WTC11 (cell line): ENCODE data around the gene FABP1. TPM values are rescaled to one million over a fixed set of nuclear protein-coding genes. Genes with fewer than 3 reads are reported as not detected.

Source experiments
- ATAC-seq: fragments of 200-7000 bp; cut with Tn5 transposase; 2 replicates; pipeline ENCODE4 v1.10.0; 2021; ENCODE audit warnings: mild to moderate bottlenecking, moderate library complexity
- CTCF ChIA-PET: fragments of 300-600 bp; sonication (Branson Sonifier 250); formaldehyde crosslinking; loops from one replicate; lab custom pipeline; 2021; ENCODE audit warnings: antibody characterized with exemption; lab: Charles Lee
- POLR2A ChIA-PET: fragments of 350-600 bp; sonication (Branson Sonifier 250); formaldehyde crosslinking; loops from one replicate; lab custom pipeline; 2021; ENCODE audit warnings: antibody characterized with exemption; lab: Charles Lee
- DNase-seq: peaks from one replicate; pipeline ENCODE4 v3.0.0; 2021; ENCODE audit warnings: low spot score
- H3K27ac Mint-ChIP-seq: 2 replicates; pipeline ENCODE4 v1.8.0; 2021; ENCODE audit warnings: mixed read lengths
- H3K27me3 Mint-ChIP-seq: 2 replicates; pipeline ENCODE4 v1.8.0; 2021; ENCODE audit warnings: low read depth, mild to moderate bottlenecking, moderate library complexity, mixed read lengths
- H3K36me3 Mint-ChIP-seq: 2 replicates; pipeline ENCODE4 v1.8.0; 2021; ENCODE audit warnings: mixed read lengths
- H3K4me1 Mint-ChIP-seq: 2 replicates; pipeline ENCODE4 v1.8.0; 2022; ENCODE audit warnings: mixed read lengths
- H3K4me3 Mint-ChIP-seq: 2 replicates; pipeline ENCODE4 v1.8.0; 2021; ENCODE audit warnings: mild to moderate bottlenecking, moderate library complexity, mixed read lengths
- H3K9me3 Mint-ChIP-seq: 2 replicates; pipeline ENCODE4 v1.8.0; 2021; ENCODE audit warnings: mixed read lengths
- ATF1 ChIP-seq: sonication (generic); formaldehyde crosslinking; IDR thresholded peaks from 2 replicates; pipeline ENCODE4 v1.8.1; 2023; ENCODE audit warnings: mild to moderate bottlenecking, moderate library complexity, missing genetic modification reagents
- ESRRA ChIP-seq: sonication (generic); formaldehyde crosslinking; IDR thresholded peaks from 2 replicates; pipeline ENCODE4 v1.8.1; 2022; ENCODE audit warnings: mild to moderate bottlenecking, missing genetic modification reagents, borderline replicate concordance
- FOXK1 ChIP-seq: sonication (generic); formaldehyde crosslinking; IDR thresholded peaks from 2 replicates; pipeline ENCODE4 v1.8.0; 2022; ENCODE audit warnings: mild to moderate bottlenecking, moderate library complexity, missing genetic modification reagents
- GABPB1 ChIP-seq: sonication (generic); formaldehyde crosslinking; IDR thresholded peaks from 2 replicates; pipeline ENCODE4 v1.8.1; 2023; ENCODE audit warnings: mild to moderate bottlenecking, missing genetic modification reagents
- JUN ChIP-seq: sonication (generic); formaldehyde crosslinking; IDR thresholded peaks from 2 replicates; pipeline ENCODE4 v1.8.0; 2023; ENCODE audit warnings: mild to moderate bottlenecking, missing genetic modification reagents
- MXD4 ChIP-seq: fragments of 250-450 bp; sonication (Bioruptor Pico); IDR thresholded peaks from 2 replicates; pipeline ENCODE4 v1.8.0; 2021; ENCODE audit warnings: mild to moderate bottlenecking, moderate library complexity, borderline replicate concordance
- NR2C2 ChIP-seq: sonication (generic); formaldehyde crosslinking; IDR thresholded peaks from 2 replicates; pipeline ENCODE4 v1.8.0; 2022; ENCODE audit warnings: mild to moderate bottlenecking, missing genetic modification reagents
- PRRX2 ChIP-seq: fragments of 250-450 bp; sonication (Bioruptor Pico); IDR thresholded peaks from 2 replicates; pipeline ENCODE4 v1.8.0; 2021; ENCODE audit warnings: mild to moderate bottlenecking
- SOX15 ChIP-seq: fragments of 250-450 bp; sonication (Bioruptor Pico); IDR thresholded peaks from 2 replicates; pipeline ENCODE4 v1.9.0; 2021; ENCODE audit warnings: mild to moderate bottlenecking
- SP1 ChIP-seq: sonication (generic); formaldehyde crosslinking; conservative IDR thresholded peaks from 2 replicates; pipeline ENCODE4 v1.8.1; 2022; ENCODE audit warnings: missing genetic modification reagents
- ZBTB21 ChIP-seq: sonication (generic); formaldehyde crosslinking; IDR thresholded peaks from 2 replicates; pipeline ENCODE4 v1.8.1; 2023; ENCODE audit warnings: mild to moderate bottlenecking, missing genetic modification reagents, borderline replicate concordance
- ZNF317 ChIP-seq: sonication (generic); formaldehyde crosslinking; IDR thresholded peaks from 2 replicates; pipeline ENCODE4 v1.8.1; 2023; ENCODE audit warnings: low read depth, mild to moderate bottlenecking, moderate library complexity, missing genetic modification reagents, borderline replicate concordance
- ZNF416 ChIP-seq: fragments of 250-450 bp; sonication (Bioruptor Pico); IDR thresholded peaks from 2 replicates; pipeline ENCODE4 v1.9.0; 2021; ENCODE audit warnings: mild to moderate bottlenecking, inconsistent platforms
- total RNA-seq: library from RNA; stranded (reverse); gene quantifications from 3 replicates; pipeline ENCODE4 v1.2.3, GENCODE V29; 2021
- TF ChIP-seq, protein P1 (sequence below): fragments of 250-450 bp; sonication (Bioruptor Pico); conservative IDR thresholded peaks from 2 replicates; pipeline ENCODE4 v1.9.0; 2021; ENCODE audit warnings: mild to moderate bottlenecking
- TF ChIP-seq, protein P2 (sequence below): sonication (generic); formaldehyde crosslinking; conservative IDR thresholded peaks from 2 replicates; pipeline ENCODE4 v1.8.1; 2022; ENCODE audit warnings: mild to moderate bottlenecking, missing genetic modification reagents
- TF ChIP-seq, protein P3 (sequence below): sonication (generic); formaldehyde crosslinking; IDR thresholded peaks from 2 replicates; pipeline ENCODE4 v1.8.1; 2022; ENCODE audit warnings: low read depth, mild to moderate bottlenecking, moderate library complexity, missing genetic modification reagents, borderline replicate concordance
- TF ChIP-seq, protein P4 (sequence below): fragments of 200-600 bp; IDR thresholded peaks from 2 replicates; pipeline ENCODE4 v1.8.0; 2022; ENCODE audit warnings: antibody characterized with exemption
- TF ChIP-seq, protein P5 (sequence below): sonication (generic); formaldehyde crosslinking; IDR thresholded peaks from 2 replicates; pipeline ENCODE4 v1.8.0; 2022; ENCODE audit warnings: missing genetic modification reagents
- TF ChIP-seq, protein P6 (sequence below): sonication (generic); formaldehyde crosslinking; IDR thresholded peaks from 2 replicates; pipeline ENCODE4 v1.8.1; 2023; ENCODE audit warnings: mild to moderate bottlenecking, missing genetic modification reagents, moderate library complexity

Gene FABP1
- total RNA-seq, 1 experiment from 2014 or later = 0.46 TPM

DNA sequence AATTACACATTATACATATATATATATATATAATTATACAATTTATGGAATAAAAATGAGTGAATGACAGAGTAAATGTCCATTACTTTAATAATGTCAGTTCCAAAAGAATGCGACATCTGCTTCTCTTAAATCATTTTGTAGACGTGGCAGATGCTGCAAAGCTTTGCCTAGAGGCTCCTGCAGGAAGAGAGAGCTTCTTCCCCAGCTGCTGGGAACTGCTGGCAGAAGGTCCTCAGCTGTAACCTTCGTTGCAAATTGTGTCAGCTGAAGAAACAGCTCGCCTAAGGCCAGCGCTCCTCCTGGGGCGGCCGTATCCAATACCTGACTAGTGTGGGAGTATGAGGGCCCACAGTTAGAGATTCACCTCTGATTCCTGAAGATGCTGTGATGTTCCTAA, 32.7 kb upstream of the FABP1 start:
- Mint-ChIP-seq H3K36me3 (no peaks in the 10 kb centered on the region), H3K9me3 (no peaks in the 10 kb centered on the region), H3K4me1 (peaks cover 11% of the 10 kb centered on the region), H3K4me3 (no peak overlapping the region), H3K27me3 (no peaks in the 10 kb centered on the region; the same call in 1 of the 2 replicates), H3K27ac (peak overlapping the region; percentile 30; the same call in 1 of the 2 replicates)
- DNase-seq = no peak
- no peak for TF ChIP-seq ZNF317 (CRISPR knock-in tag)
- TF ChIP-seq, protein P1, sequence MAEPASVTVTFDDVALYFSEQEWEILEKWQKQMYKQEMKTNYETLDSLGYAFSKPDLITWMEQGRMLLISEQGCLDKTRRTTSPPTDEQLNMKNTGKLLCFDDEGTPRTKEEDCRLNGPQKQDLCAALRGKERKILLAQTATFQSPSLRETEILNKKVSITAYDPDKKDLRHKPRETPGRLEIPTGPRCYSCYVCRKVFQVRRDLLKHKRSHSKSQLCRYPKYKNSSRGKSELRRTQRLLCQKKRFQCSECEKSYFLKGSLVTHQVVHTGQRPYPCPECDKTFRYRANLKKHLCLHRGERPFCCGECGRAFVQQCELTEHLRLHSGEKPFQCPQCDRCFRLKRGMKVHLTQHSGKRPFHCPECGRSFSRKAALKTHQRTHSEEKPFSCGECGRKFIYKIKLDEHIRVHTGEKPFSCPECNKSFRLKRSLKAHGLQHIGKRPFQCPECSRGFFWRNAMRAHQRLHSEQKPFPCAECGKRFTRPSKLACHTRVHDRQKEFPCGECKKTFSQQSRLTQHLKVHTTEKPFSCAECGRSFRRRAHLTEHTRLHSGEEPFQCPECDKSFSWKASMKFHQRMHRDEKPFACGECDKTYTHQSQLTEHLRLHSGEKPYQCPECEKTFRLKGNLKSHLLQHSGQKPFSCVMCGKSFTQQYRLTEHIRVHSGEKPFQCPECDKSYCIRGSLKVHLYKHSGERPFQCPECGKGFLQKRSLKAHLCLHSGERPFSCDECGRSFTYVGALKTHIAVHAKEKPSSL = no peak
- TF ChIP-seq PRRX2 (CRISPR knock-in tag) = no peak
- TF ChIP-seq MXD4 (CRISPR knock-in tag) = no peak
- TF ChIP-seq, protein P2, sequence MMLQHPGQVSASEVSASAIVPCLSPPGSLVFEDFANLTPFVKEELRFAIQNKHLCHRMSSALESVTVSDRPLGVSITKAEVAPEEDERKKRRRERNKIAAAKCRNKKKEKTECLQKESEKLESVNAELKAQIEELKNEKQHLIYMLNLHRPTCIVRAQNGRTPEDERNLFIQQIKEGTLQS (CRISPR knock-in tag) = no peak
- TF ChIP-seq SOX15 = no peak
- TF ChIP-seq ZNF416 (CRISPR knock-in tag) = no peak
- TF ChIP-seq, protein P3, sequence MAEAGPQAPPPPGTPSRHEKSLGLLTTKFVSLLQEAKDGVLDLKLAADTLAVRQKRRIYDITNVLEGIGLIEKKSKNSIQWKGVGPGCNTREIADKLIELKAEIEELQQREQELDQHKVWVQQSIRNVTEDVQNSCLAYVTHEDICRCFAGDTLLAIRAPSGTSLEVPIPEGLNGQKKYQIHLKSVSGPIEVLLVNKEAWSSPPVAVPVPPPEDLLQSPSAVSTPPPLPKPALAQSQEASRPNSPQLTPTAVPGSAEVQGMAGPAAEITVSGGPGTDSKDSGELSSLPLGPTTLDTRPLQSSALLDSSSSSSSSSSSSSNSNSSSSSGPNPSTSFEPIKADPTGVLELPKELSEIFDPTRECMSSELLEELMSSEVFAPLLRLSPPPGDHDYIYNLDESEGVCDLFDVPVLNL (CRISPR knock-in tag) = no peak
- no peak for TF ChIP-seq ATF1 (CRISPR knock-in tag)
- TF ChIP-seq FOXK1 (CRISPR knock-in tag) = no peak
- ChIA-PET CTCF (interaction anchor here (0.6 to 5.0 kb wide), 12 partner anchors 11 to 163 kb away, joined by 3 to 200 read pairs (median 4); no protein-coding TSS in a partner anchor), POLR2A (interaction anchor here (1.0 kb wide), 1 partner anchor 100 kb away, joined by 4 read pairs; no protein-coding TSS in a partner anchor)
- ATAC-seq = no peak

DNA sequence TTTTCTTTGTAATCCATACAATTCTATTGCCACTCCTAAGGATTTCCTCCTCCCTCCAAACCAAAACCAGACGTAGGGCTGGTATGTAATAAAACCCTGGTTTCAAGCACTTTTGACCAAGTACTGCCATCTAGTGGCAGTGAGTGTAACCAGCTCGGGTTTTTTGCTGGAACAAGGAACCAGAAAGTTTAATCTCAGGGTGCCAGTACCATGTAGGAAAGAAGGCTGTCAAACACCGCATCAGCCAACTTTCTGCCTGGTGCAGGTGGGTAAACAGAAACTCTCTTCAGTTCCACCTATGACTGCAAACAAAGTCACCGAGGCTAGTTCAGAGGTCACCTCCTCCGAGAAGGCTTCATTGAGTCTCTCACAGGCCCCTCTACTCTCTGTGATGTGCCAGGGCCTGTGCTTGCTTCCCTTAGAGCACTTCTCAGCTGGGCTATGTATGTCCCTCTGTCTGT, 32.1 kb upstream of the FABP1 start:
- H3K36me3 Mint-ChIP-seq = no peaks in the 10 kb centered on the region
- TF ChIP-seq GABPB1 (peak; percentile 20; the same call in 1 of the 2 replicates), ZBTB21 (CRISPR knock-in tag) (no peak), NR2C2 (CRISPR knock-in tag) (no peak)
- TF ChIP-seq, protein P4, sequence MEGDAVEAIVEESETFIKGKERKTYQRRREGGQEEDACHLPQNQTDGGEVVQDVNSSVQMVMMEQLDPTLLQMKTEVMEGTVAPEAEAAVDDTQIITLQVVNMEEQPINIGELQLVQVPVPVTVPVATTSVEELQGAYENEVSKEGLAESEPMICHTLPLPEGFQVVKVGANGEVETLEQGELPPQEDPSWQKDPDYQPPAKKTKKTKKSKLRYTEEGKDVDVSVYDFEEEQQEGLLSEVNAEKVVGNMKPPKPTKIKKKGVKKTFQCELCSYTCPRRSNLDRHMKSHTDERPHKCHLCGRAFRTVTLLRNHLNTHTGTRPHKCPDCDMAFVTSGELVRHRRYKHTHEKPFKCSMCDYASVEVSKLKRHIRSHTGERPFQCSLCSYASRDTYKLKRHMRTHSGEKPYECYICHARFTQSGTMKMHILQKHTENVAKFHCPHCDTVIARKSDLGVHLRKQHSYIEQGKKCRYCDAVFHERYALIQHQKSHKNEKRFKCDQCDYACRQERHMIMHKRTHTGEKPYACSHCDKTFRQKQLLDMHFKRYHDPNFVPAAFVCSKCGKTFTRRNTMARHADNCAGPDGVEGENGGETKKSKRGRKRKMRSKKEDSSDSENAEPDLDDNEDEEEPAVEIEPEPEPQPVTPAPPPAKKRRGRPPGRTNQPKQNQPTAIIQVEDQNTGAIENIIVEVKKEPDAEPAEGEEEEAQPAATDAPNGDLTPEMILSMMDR = peak; percentile 58
- TF ChIP-seq, all 79 proteins: peak for 2
- H3K4me1 Mint-ChIP-seq = peaks cover 11% of the 10 kb centered on the region
- DNase-seq = peak; percentile 65
- ChIA-PET POLR2A (interaction anchor here (1.0 kb wide), 1 partner anchor 100 kb away, joined by 4 read pairs; no protein-coding TSS in a partner anchor), CTCF (interaction anchor here (0.6 to 5.0 kb wide), 13 partner anchors 11 to 162 kb away, joined by 3 to 200 read pairs (median 4); no protein-coding TSS in a partner anchor)
- peak; percentile 80 for ATAC-seq
- H3K9me3 Mint-ChIP-seq = no peaks in the 10 kb centered on the region
- no peak overlapping the region for H3K27ac Mint-ChIP-seq
- H3K4me3 Mint-ChIP-seq = no peak overlapping the region
- H3K27me3 Mint-ChIP-seq = no peaks in the 10 kb centered on the region; the same call in 1 of the 2 replicates

DNA sequence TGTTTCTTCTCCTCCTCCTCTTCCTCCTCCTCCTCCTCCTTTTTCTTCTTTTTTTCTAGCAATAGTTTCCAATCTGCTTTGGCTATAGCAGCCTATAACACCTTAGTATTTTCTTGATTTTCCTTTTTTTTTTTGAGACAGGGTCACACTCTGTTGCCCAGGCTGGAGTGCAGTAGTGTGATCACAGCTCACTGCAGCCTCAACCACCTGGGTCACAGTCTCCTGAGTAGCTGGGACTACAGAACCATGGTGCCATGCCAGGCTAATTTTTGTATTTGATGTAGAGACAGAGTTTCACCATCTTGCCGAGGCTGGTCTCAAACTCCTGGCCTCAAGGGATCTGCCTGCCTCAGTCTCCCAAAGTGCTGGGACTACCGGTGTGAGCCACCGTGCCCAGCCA, 31.6 kb upstream of the FABP1 start:
- peaks cover 11% of the 10 kb centered on the region for H3K4me1 Mint-ChIP-seq
- POLR2A ChIA-PET = interaction anchor here (1.0 kb wide), 1 partner anchor 99 kb away, joined by 4 read pairs; no protein-coding TSS in a partner anchor
- no peak overlapping the region for H3K27ac Mint-ChIP-seq
- H3K4me3 Mint-ChIP-seq = no peak overlapping the region
- no peaks in the 10 kb centered on the region for H3K9me3 Mint-ChIP-seq
- ATAC-seq = no peak
- H3K36me3 Mint-ChIP-seq = no peaks in the 10 kb centered on the region
- CTCF ChIA-PET = interaction anchor here (0.8 to 5.0 kb wide), 12 partner anchors 10 to 162 kb away, joined by 3 to 200 read pairs (median 4); no protein-coding TSS in a partner anchor
- DNase-seq = no peak
- no peak for TF ChIP-seq ESRRA (CRISPR knock-in tag)
- no peak for TF ChIP-seq SP1 (CRISPR knock-in tag)
- no peak for TF ChIP-seq JUN (CRISPR knock-in tag)
- TF ChIP-seq, protein P5, sequence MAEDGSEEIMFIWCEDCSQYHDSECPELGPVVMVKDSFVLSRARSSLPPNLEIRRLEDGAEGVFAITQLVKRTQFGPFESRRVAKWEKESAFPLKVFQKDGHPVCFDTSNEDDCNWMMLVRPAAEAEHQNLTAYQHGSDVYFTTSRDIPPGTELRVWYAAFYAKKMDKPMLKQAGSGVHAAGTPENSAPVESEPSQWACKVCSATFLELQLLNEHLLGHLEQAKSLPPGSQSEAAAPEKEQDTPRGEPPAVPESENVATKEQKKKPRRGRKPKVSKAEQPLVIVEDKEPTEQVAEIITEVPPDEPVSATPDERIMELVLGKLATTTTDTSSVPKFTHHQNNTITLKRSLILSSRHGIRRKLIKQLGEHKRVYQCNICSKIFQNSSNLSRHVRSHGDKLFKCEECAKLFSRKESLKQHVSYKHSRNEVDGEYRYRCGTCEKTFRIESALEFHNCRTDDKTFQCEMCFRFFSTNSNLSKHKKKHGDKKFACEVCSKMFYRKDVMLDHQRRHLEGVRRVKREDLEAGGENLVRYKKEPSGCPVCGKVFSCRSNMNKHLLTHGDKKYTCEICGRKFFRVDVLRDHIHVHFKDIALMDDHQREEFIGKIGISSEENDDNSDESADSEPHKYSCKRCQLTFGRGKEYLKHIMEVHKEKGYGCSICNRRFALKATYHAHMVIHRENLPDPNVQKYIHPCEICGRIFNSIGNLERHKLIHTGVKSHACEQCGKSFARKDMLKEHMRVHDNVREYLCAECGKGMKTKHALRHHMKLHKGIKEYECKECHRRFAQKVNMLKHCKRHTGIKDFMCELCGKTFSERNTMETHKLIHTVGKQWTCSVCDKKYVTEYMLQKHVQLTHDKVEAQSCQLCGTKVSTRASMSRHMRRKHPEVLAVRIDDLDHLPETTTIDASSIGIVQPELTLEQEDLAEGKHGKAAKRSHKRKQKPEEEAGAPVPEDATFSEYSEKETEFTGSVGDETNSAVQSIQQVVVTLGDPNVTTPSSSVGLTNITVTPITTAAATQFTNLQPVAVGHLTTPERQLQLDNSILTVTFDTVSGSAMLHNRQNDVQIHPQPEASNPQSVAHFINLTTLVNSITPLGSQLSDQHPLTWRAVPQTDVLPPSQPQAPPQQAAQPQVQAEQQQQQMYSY (CRISPR knock-in tag) = no peak
- TF ChIP-seq, protein P6, sequence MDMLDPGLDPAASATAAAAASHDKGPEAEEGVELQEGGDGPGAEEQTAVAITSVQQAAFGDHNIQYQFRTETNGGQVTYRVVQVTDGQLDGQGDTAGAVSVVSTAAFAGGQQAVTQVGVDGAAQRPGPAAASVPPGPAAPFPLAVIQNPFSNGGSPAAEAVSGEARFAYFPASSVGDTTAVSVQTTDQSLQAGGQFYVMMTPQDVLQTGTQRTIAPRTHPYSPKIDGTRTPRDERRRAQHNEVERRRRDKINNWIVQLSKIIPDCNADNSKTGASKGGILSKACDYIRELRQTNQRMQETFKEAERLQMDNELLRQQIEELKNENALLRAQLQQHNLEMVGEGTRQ (CRISPR knock-in tag) = no peak
- TF ChIP-seq, all 79 proteins: peak for 0
- H3K27me3 Mint-ChIP-seq = no peaks in the 10 kb centered on the region; the same call in 1 of the 2 replicates
